HG02798 (cell line): ENCODE results near the gene DISP1.

Source experiments
- ATAC-seq: cut with Tn5 transposase; IDR thresholded peaks from one replicate; pipeline ENCODE4 v1.9.1; 2021; ENCODE audit warnings: mild to moderate bottlenecking; ENCODE audit not compliant: unreplicated experiment, poor library complexity

Gene DISP1

GRCh38 chr1:222852326-222852725 lies 37.5 kb downstream of the DISP1 start:
- no peak for ATAC-seq

- no peak for ATAC-seq
Observed at GRCh38 chr1:222861062-222861461, 46.2 kb downstream of the DISP1 start.
